Activated CD4-positive, alpha-beta T cell treated with anti-CD3 and anti-CD28 coated beads for 1 hour (primary cell): ENCODE measurements around the gene SPAG7.

ENCODE experiments used
- DNase-seq: peaks from one replicate; pipeline ENCODE4 v3.0.0-alpha.2; 2020

The SPAG7 gene

DNA sequence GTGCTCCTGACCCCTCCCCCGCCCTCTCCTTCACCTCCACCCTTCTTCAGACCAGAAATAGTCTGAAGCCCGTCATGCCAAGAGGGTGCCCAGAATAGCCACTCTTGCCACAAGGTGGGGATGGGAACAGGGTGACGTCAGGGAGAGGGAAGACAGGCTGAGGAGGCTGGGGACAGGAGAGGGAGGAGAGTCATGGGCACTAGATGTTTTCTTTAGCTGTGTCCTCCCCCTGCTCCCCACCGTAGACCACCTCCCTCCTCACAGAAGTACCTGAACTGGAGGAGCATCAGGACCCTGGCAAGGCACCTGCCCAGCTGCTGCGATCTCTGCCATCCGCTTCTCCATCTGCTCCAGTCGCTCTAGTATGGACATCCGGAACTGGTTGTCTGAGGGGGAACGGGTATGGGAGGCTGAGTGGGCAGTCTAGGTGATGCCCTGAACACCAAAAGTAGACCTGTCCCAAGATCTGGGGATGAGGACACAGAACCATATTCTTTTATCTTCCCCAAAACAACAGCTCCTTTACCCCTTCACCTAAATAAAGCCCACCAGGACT, 6.6 kb upstream of the SPAG7 start:
- DNase-seq = no peak

DNA sequence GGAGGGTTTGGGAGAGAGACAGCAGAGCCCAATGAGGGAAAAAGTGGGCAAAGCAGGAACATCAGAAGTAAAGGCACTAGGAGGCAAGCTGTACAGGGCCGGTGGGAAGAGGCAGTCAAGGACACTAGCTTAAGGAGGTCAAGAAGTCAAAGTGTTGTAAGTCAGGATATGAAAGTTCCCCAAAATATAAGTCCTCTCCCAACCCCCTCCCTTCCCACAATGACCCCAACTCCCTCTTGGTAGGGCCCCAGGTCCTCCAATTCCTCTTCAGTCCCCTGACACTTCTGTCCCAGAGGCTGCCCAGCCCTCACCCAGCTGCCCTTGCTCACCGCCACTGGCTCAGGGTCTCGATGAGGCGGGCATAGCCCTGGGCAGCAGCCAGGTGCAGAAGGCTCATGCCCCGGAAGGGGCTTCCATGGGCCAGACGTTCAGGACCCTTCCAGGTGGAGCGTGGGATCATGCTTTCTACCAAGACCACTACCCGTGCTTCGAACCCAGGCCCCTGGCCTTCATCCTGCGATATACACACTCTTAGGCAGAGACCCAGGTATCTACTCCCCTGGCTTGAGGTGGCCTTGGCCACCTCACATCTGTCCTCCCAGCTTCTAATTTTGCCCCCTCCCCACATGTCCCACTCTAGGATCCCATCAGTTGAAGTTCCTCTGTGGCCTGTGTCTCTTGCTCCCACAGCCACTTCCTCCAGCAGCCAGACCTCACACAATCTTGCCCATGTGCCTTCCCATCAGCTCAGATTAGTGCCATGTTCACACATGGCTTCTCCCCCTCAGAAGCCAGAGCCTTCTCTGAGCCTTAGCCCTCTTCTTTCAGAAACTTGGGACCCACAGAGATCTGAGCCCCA, 5.9 kb upstream of the SPAG7 start:
- no peak for DNase-seq

- DNase-seq = no peak
Measured at GRCh38 chr17:4972752-4973151, 5.1 kb upstream of the SPAG7 start.

DNA sequence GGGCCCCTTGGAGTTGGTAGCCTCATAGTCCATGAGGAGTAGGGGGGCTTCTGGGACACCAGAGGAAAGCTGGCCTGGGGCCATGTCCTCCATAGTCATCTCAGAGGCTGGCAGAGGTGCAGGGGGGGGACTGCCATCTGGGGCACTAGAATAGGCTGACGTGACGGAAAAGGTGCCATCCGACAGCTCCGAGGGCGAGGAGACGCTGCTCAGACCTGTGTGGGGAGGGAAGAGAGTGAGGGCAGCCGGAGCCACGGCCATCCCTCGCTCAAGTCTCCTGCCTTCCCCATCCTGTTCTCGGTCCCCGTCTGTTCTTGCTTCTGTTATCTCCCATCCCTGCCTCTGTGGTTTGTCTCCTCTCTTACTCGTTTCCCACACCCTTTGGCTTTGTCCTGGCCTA, 4.7 kb upstream of the SPAG7 start:
- no peak for DNase-seq

- DNase-seq = no peak
Measured at GRCh38 chr17:4971826-4972225, 4.2 kb upstream of the SPAG7 start.

DNA sequence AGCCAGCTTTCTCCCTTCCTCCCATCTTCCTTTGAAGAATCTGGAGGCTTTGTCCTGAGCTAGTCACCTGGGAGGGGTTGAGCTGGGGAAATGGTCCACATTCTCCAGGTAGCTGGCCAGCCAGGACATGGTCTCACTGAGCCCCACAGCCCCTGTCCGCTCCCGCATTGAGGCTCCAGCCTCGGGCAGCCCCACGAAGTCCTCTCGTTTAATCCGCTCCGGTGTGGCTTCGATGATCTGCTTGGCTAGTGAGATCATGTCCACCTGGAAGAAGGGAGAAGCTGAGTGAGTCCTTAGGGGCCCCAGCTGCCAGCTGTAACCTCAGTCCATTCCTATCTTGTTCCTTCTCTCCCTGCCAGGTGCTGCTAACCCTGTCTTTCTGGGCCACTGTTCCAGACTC, 2.7 kb upstream of the SPAG7 start:
- no peak for DNase-seq

GRCh38 chr17:4969551-4970173, 2.0 kb upstream of the SPAG7 start:
- DNase-seq = no peak

- no peak for DNase-seq
Measured at GRCh38 chr17:4969047-4969550, 1.5 kb upstream of the SPAG7 start.

GRCh38 chr17:4968486-4969046, 949 bp upstream of the SPAG7 start:
- no peak for DNase-seq

- DNase-seq = peak; percentile 90
Measured at GRCh38 chr17:4966844-4967538, 626 bp downstream of the SPAG7 start.

- no peak for DNase-seq
Measured at GRCh38 chr17:4965311-4965986, 2.2 kb downstream of the SPAG7 start.

DNA sequence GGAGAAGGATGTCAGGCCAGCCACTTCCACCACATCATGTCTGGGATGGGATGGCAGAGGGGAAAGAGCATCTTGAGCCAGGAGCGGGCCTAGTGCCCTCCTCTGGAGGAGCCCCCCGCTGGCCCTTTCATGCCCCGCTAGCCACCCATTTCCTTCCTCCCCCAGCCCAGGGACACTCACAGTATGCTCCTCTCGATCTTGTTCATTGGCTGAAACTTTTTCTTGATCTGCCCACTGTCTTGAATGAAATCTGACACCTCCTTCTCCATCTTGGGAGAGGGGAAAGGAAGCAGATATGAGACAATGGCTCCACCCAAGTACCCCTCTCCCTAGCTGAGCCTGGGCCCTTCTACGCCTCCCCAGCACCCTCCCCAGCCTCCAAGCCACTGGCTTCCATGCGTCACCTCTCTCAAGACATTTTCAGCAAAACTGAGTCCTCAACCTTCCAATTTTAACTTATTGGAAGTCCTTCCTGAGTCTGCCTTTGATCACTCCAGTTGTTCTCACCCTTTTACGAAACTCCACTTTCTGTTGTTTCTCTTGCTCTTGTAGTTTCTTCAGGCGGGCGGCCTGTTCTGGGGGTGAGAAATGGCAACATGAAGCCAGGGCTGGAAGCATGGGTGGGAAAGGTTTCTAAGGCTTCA, 7.2 kb downstream of the SPAG7 start:
- no peak for DNase-seq

DNA sequence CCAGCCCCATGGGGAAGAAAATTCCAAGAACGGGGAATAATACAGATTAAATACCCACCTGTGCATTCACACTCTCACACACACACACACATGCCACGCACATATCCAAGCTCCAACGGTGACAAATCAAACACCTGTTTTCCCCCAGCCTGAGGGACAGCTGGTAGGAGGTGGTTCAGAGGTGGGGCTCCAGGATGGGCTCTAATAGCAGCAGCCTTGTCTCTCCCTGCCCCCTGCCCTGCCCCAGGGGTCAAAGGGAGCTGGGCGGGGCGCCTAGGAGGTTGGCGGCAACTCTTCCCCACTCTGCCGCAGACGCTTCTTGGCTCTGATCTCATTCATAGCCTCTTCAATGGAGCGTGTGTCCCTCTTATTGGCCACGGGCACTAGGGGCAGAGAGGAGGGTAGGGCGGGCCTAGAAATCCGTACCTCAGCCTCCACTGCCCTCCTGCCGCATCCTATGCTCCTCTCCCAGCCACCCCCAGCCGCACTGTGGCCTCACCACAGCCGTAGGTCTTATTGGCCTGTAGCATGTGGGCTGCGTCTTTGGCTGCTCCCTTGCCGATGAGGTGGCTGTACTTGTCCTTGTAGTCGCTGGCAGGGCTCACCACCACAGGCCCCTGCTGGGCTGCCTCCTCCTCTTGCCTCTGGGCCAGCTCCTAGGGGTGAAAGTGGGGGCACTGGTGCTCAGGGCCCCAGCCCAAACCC, 8.2 kb downstream of the SPAG7 start:
- no peak for DNase-seq

GRCh38 chr17:4958102-4958501, 9.5 kb downstream of the SPAG7 start:
- DNase-seq = no peak

GRCh38 chr17:4956493-4957061, 11.0 kb downstream of the SPAG7 start:
- DNase-seq = no peak

DNA sequence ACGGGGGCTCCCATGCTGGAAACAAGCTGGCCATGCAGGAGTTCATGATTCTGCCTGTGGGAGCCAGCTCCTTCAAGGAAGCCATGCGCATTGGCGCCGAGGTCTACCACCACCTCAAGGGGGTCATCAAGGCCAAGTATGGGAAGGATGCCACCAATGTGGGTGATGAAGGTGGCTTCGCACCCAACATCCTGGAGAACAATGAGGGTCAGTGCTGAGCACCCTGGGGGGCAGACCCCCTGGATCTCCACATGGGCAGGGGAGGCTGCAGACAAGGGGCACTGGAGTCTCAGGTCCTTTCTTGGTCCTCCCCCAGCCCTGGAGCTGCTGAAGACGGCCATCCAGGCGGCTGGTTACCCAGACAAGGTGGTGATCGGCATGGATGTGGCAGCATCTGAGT, 12.5 kb downstream of the SPAG7 start:
- no peak for DNase-seq

- no peak for DNase-seq
Measured at GRCh38 chr17:4953451-4953961, 14.1 kb downstream of the SPAG7 start.

GRCh38 chr17:4951486-4951885, 16.1 kb downstream of the SPAG7 start:
- DNase-seq = no peak

DNA sequence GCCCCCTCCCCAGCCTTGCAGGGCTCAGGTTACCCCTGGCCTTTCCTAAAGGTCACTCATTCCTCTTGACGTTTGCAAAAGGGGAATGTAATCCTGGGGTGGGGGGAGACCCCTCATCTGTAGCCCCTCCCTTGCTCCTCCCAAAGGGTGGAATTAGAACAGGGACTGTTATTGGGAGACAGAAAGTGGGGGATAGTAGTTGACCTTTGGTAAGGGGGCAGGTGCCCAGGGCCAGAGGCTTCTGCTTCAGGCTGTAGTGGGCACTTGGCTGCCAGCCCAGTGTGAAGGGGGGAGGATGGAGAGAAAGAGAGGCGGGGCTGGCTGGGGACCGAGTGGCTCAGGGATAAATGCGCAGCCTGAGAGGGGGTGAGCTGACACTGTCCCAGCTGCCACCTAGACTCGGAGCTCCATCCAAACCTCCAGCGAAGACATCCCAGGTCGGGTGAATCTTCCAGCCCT, 16.8 kb downstream of the SPAG7 start, which contains the start of gene ENO3:
TSS of gene ENO3 (plus strand) at position 374 of the 459 bp plus-strand sequence. CDS start 711 bp downstream, outside the sequence.
- no peak for DNase-seq

DNA sequence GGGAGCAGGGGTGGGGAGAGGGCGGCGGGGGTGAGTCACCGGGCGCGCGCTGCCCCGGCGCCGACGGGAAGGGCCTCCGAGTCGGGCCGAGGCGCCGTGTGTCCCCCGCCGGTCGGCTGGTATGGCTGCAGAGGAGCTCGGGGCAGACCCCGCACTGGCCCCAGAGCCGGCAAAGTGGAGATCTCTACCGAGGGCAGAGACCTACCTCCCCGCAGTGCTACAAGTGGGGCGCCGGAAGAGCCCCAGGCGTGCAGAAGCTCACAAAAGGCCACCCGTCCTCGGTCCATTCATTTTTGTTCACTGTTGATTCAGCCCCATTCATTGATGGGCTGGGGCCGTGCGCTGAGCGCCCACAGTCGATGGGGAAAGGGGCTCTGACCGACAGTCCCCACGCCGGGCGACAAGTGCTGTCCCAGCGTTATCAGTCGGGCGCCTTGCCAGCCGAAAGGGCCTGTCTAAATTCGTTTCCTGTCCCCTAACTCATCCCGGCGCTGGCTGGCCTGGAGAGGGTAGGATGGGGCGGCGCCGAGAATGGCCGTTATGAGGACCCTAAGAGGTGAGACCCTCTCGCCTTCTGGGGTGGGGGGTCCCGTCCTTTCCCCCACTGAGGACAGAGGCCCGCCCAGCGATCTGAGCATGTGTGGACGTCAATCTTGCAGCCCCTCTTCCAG, 17.4 kb downstream of the SPAG7 start:
- DNase-seq = peak; percentile 52
